ENCODE results near the gene CRLF1. TPM values are rescaled to one million over a fixed set of nuclear protein-coding genes. Genes with fewer than 3 reads are reported as not detected.

CRLF1 gene
- polyA plus RNA-seq, 1 experiment, result 2.6 TPM

- no peak overlapping the region for H3K27ac ChIP-seq (ENCODE audit: low read depth, low read length)
- TF ChIP-seq CTCF (IDR thresholded peaks at IDR 0.05; ENCODE audit: low read depth, low read length), result no peak
- ChIA-PET CTCF (interaction anchor here (0.6 to 1.0 kb wide), 3 partner anchors 82 to 769 kb away, joined by 3 read pairs; no protein-coding TSS in a partner anchor), POLR2A (interaction anchor here (1.0 kb wide), 1 partner anchor 10 kb away, joined by 3 read pairs; no protein-coding TSS in a partner anchor)
- H3K9me3 ChIP-seq (ENCODE audit: control insufficient read depth, insufficient read depth, low read length), result no peaks in the 10 kb centered on the region
- no peaks in the 10 kb centered on the region for H3K27me3 ChIP-seq (ENCODE audit: control insufficient read depth, insufficient read depth, low read length)
- H3K4me3 ChIP-seq (ENCODE audit: low read depth, low read length), result no peak overlapping the region
- DNase-seq (ENCODE audit: low read depth, low spot score), result no peak
These were observed 55.0 kb downstream of the CRLF1 start for GRCh38 chr19:18551631-18552030.

- TF ChIP-seq CTCF (IDR thresholded peaks at IDR 0.05; ENCODE audit: low read depth, low read length), result no peak
- no peak for DNase-seq (ENCODE audit: low read depth, low spot score)
- POLR2A ChIA-PET, result interaction anchor here (1.1 kb wide), 1 partner anchor 47 kb away, joined by 4 read pairs; no protein-coding TSS in a partner anchor
- H3K27ac ChIP-seq (ENCODE audit: low read depth, low read length), result peak overlapping the region; percentile 11
- no peaks in the 10 kb centered on the region for H3K27me3 ChIP-seq (ENCODE audit: control insufficient read depth, insufficient read depth, low read length)
- H3K9me3 ChIP-seq (ENCODE audit: control insufficient read depth, insufficient read depth, low read length), result no peaks in the 10 kb centered on the region
- H3K4me3 ChIP-seq (ENCODE audit: low read depth, low read length), result peak overlapping the region; percentile 52
- CTCF ChIA-PET, result interaction anchor here (1.0 kb wide), 1 partner anchor 93 kb away, joined by 6 read pairs; no protein-coding TSS in a partner anchor
These were observed 62.7 kb downstream of the CRLF1 start for GRCh38 chr19:18543814-18544475.

Small RNAs within 50 kb of the gene (small RNA-seq; reads per million reads assigned to genes)
- gene RN7SL155P (ENCODE audit: insufficient read length, low read depth), result not detected

Other genes starting within 250 kb of the CRLF1 start
- gene GDF15, start 220.6 kb downstream of the CRLF1 start, polyA plus RNA-seq (2011; rRNA removed), result 25.0 and 35.9 TPM in 2 replicates
- gene LRRC25, start 209.2 kb downstream of the CRLF1 start, polyA plus RNA-seq (2011; rRNA removed), result 0.12 and 0.32 TPM in 2 replicates
- gene SSBP4, start 187.4 kb downstream of the CRLF1 start, polyA plus RNA-seq (2011; rRNA removed), result 9.4 and 12.6 TPM in 2 replicates
- gene ISYNA1, start 168.7 kb downstream of the CRLF1 start, polyA plus RNA-seq (2011; rRNA removed), result 13.3 and 19.2 TPM in 2 replicates
- gene ELL, start 84.7 kb downstream of the CRLF1 start, polyA plus RNA-seq (2011; rRNA removed), result 2.7 and 4.1 TPM in 2 replicates
- gene FKBP8, start 63.2 kb downstream of the CRLF1 start, polyA plus RNA-seq (2011; rRNA removed), result 123 and 192 TPM in 2 replicates
- 77.3 and 104 TPM in 2 replicates for gene KXD1, start 48.9 kb downstream of the CRLF1 start, polyA plus RNA-seq (2011; rRNA removed)
- 1,723 and 2,315 TPM in 2 replicates for gene UBA52, start 34.9 kb downstream of the CRLF1 start, polyA plus RNA-seq (2011; rRNA removed)
- gene REX1BD, start 18.0 kb downstream of the CRLF1 start, polyA plus RNA-seq (2011; rRNA removed), result 17.6 TPM in 2 replicates
- gene TMEM59L, start 6.1 kb upstream of the CRLF1 start, polyA plus RNA-seq (2011; rRNA removed), result 0.81 and 1.3 TPM in 2 replicates
- gene KLHL26, start 30.2 kb upstream of the CRLF1 start, polyA plus RNA-seq (2011; rRNA removed), result 1.2 and 3.8 TPM in 2 replicates
- gene CRTC1, start 76.9 kb upstream of the CRLF1 start, polyA plus RNA-seq (2011; rRNA removed), result 1.0 and 1.4 TPM in 2 replicates
- 0.09 TPM in 2 replicates for gene COMP, start 184.5 kb upstream of the CRLF1 start, polyA plus RNA-seq (2011; rRNA removed)
- 28.2 and 33.2 TPM in 2 replicates for gene UPF1, start 225.2 kb upstream of the CRLF1 start, polyA plus RNA-seq (2011; rRNA removed)